GM21717 (cell line): ENCODE data around the gene DTNB.

Source experiments
- ATAC-seq: cut with Tn5 transposase; IDR thresholded peaks from one replicate; pipeline ENCODE4 v1.9.1; 2021; ENCODE audit warnings: mild to moderate bottlenecking, moderate library complexity; ENCODE audit not compliant: unreplicated experiment

The DTNB gene

GRCh38 chr2:25333981-25334380 is 339.4 kb downstream of the DTNB start:
- no peak for ATAC-seq

- ATAC-seq = no peak
These were observed 340.8 kb downstream of the DTNB start for GRCh38 chr2:25332571-25332970.

GRCh38 chr2:25331686-25332365 is 341.6 kb downstream of the DTNB start:
- ATAC-seq = no peak

- ATAC-seq = no peak
These were observed 342.4 kb downstream of the DTNB start for GRCh38 chr2:25330937-25331336.

- no peak for ATAC-seq
These were observed 343.1 kb downstream of the DTNB start for GRCh38 chr2:25330273-25330672.

- ATAC-seq = no peak
These were observed 345.0 kb downstream of the DTNB start for GRCh38 chr2:25328152-25329085.
